WI38 (cell line): ENCODE measurements around the gene ADAM10.

Source experiments
- H3K4me3 ChIP-seq: 2 replicates; pipeline ENCODE4 v1.5.1; 2011; ENCODE audit warnings: low read depth, mild to moderate bottlenecking, control low read depth, low read length
- TF ChIP-seq, protein P1 (sequence below): IDR thresholded peaks from 2 replicates; pipeline ENCODE4 v1.5.1; 2012; ENCODE audit warnings: low read depth, mild to moderate bottlenecking, control low read depth, low read length

ADAM10 gene

DNA sequence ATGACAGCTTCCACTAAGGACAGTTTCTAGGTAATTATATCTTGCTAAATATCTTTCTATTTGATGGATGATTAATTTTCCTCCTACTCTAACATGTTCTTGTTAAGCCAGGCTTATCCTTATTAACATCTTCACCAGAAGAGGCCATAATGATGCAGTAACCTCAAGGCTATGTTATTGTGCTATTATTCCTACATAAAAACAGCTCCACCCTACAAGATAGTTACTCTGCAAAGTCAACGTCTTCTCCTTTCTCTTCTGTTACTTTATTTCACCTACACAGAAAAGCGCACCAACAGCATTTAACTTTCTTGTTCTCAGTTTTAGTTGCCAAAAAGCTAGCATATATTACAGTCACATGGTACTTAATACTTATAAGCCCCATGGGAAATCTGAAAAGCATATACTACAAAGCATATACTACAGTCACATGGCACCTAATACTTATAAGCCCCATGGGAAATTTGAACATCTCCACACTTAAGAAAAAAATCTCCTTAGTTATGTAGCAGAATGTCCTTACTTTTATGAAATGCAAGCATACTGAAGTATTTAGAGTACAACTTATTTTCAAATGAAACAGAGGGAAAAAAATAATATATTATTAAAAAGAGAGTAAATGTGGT lies 13.4 kb downstream of the ADAM10 start:
- TF ChIP-seq, protein P1, sequence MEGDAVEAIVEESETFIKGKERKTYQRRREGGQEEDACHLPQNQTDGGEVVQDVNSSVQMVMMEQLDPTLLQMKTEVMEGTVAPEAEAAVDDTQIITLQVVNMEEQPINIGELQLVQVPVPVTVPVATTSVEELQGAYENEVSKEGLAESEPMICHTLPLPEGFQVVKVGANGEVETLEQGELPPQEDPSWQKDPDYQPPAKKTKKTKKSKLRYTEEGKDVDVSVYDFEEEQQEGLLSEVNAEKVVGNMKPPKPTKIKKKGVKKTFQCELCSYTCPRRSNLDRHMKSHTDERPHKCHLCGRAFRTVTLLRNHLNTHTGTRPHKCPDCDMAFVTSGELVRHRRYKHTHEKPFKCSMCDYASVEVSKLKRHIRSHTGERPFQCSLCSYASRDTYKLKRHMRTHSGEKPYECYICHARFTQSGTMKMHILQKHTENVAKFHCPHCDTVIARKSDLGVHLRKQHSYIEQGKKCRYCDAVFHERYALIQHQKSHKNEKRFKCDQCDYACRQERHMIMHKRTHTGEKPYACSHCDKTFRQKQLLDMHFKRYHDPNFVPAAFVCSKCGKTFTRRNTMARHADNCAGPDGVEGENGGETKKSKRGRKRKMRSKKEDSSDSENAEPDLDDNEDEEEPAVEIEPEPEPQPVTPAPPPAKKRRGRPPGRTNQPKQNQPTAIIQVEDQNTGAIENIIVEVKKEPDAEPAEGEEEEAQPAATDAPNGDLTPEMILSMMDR, result no peak

DNA sequence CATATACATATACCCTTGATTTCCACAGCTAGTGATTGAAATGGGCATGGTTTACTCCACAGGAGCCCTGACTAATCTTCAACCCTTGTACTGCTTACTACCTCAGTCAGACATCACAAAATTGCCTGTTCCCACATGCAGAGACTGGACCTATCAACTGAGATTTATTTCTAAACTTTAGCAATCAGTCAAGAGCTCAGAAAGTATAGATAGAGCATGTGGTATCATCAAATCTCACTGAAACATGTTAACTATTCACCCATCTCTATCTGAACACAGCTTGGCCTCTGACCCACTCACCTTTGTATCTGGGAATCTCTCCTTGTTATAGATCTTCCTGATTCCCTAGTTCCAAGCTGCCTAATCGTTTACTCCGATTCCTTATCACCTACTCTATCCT lies 14.6 kb downstream of the ADAM10 start:
- H3K4me3 ChIP-seq, result no peak overlapping the region
- TF ChIP-seq, protein P1, result no peak

More for the DNA sequence above, 13.4 kb downstream of the ADAM10 start:
- no peak overlapping the region for H3K4me3 ChIP-seq

DNA sequence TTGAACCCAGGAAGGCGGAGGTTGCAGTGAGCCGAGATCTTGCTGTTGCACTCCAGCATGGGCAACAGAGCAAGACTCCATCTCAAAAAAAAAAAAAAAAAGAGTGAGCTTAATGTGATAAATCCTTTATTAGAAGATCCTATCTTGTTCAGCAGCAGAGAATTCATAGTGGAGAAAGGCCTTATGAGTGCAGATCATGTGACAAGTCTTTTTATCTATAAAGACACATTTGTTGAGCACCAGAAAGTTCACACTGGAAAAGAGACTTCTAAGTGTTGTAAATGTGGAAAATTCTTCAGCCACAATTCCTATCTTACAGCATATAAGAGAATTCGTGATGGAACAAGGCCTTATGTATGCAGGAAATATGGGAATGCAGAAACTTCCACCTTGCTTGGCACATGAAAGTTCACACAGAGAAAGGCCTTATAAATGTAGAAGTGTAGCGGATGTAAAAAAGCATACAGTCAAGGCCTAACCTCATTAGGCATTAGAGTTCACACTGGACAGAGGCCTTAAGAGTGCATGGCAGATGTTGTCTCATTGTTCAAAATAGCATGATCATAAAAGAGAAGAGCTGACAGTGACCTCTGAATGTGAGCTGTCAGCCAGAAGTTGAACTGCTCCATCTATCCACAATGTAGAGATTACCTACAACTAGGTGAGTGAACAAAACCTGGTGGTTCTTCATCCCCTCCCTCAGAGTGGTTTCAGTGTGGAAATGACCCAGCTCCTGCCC lies 16.7 kb downstream of the ADAM10 start:
- TF ChIP-seq, protein P1, result no peak
- H3K4me3 ChIP-seq, result no peak overlapping the region

DNA sequence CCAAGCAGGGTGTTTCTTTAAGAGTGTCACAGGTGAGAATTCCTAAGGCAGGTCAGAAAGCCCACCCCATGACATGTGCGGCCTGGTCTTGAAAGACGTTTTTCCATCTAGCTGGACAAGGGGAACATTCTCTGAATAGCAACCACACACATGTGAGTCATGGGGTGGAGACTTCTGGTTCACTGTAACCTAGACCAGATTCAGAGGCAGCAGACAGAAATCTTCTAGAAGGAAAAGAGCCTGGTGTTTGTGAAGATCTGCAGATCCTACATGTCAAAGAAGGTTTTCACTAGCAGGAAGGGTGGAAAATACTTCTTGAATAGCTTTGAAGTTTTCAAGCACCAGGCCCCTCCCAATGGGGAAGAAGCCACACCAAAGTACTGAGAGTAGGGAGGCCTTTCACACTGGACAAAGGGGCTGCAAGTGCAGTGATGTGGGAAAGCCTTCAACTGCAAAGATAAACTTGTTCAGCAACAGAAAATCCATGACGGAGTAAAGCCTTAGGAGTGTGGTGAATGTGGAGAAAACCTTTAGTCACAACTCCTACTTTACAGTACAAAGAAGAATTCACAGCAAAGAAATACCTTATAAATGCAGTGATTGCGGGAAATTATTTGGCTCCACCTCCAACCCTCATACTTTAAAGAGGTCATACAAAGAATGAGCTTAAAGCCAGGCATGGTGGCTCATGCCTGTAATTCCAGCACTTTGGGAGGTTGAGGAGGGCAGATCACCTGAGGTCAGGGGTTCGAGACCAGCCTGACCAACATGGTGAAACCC lies 17.6 kb downstream of the ADAM10 start:
- H3K4me3 ChIP-seq, result no peak overlapping the region
- TF ChIP-seq, protein P1, result no peak

DNA sequence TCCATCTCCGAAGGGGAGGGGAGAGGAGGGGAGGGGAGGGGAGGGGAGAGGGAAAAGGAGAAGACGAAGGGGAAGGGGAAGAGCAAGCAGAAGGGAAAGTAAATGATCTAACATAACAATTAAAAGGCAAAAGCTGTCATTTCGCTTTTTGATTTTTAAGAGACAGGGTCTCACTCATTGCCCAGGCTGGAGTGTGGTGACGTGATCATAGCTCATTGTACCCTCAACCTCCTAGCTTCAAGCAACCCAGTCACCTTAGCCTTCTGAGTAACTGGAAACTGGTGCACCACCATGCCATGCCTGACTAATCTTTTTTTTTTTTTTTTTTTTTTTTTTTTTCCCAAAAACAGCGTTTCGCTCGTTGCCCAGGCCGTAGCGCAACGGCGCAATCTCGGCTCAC lies 22.6 kb downstream of the ADAM10 start:
- H3K4me3 ChIP-seq, result no peak overlapping the region
- TF ChIP-seq, protein P1, result no peak

DNA sequence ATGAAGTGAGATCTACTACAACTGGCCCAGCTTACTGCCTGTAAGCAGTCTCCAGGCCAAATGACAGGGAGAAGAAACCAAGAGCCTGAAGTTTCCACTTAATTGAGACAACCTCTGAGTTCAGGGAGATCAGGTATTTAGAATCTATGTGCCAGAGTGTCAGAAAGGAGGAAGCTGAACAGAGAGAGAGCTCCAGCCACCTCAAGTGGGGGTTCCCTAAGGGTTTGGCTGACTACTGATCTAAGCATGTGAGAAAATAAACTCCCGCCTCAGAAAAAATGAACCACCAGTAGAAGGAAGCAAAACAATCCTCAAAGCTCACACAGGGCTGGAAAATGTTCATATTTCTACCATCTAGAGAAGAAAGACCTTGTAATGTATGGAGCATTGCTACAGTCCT lies 25.0 kb downstream of the ADAM10 start:
- H3K4me3 ChIP-seq, result no peak overlapping the region
- TF ChIP-seq, protein P1, result no peak

DNA sequence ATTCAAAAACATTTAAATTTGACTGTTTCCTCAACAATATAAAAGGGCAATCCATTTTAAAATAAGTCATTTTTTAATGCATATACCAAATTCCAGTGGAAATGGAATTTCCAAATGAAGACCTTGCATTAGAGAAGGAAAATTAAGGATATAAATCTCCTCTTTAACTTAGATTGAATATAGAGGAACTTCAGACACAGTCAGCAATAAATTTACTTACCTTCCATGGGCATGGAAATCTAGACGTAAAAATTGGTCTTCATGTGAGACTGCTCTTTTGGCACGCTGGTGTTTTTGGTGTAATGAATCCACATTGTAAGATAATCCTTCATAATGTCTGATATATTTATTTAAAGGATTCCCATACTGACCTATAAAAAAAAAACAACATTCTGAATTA lies 32.1 kb downstream of the ADAM10 start:
- TF ChIP-seq, protein P1, result no peak
- H3K4me3 ChIP-seq, result no peak overlapping the region
